CD1c-positive myeloid dendritic cell (primary cell): ENCODE measurements around the gene SERTAD4.
"Not testable (repeated sequence)": the region's sequence is repeated elsewhere in the genome, so short reads cannot be mapped to it uniquely, and the experiment has no call there.

Experiments used
- DNase-seq: peaks from one replicate; pipeline ENCODE4 v3.0.0-alpha.2; 2016; ENCODE audit errors: extremely low spot score

The SERTAD4 gene

DNA sequence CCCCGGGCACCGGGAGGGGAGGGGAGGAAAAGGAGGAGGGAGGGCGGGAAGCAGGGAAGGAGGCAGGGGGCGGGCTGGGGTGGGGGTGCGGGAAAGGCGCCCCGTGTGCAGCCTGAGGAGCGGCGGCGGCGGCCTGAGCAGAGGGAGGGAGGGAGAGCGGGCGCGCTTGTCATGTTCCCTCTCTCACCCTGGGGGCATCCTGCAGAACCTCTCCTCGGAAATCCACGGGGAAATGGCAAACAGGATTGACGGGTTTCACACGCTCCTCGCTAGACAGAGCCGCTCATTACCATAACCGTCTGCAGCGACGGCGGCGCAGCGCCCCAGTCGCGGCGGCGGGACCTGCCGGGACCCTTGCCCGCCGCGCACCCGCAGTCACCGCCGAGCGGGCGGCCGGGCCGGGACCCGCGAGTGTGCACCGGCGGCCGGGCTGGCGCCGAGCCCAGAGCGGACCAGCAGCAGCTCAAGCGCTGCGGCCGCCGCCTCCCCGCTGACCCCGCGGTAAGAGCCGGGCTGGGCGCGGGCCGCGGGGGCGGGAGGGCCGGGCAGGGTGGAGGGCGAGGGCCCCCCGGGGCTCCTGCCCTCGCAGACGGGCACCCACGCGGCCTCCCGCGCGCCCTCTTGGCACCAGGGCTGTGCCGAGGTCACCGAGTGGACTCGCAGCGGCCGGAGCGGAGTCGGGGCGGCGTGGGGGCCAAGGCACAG lies at the start of gene SERTAD4:
SERTAD4 (plus strand) TSS at position 286 of the 705 bp plus-strand sequence. CDS start 5,165 bp downstream, outside the sequence.
- DNase-seq, result no peak

DNA sequence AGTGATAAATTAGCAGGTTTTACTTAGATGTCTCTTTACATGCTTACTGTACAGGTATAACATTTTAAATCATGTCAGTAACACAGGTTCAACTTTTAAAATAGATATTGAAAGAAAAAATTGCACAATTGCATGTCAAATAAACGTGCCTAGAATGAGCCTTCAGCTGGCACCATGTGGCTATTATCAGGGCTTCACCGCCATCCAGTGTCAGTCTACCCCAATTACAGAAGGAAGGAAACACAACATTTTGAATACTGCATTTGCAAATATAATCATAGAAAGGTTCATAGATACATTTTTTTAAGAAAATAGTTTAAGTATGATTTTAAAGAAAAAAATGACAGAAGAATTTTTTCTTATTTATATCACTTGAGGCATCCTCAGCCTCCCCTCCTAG lies 47.5 kb upstream of the SERTAD4 start:
- no peak for DNase-seq

DNA sequence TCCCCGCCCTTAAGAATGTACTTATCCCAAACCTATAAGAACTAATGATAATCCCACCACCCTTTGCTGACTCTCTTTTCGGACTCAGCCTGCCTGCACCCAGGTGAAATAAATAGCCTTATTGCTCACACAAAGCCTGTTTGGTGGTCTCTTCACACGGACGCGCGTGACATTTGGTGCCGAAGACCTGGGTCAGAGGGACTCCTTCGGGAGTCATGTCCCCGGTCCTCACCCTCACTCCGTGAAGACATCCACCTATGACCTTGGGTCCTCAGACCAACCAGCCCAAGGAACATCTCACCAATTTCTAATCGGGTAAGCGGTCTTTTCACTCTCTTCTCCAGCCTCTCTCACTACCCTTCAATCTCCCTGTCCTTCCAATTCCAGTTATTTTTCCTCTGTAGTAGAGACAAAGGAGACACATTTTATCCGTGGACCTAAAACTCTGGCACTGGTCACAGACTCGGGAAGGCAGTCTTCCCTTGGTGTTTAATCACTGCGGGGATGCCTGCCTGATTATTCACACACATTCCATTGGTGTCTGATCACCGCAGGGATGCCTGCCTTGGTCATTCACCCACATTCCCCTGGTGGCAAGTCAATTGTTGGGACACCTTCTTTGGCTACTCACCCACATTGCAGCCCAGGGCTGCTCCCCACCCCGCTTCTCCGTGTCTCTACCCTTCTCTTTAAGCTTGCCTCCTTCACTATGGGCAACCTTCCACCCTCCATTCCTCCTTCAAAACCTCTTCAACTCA lies 44.6 kb upstream of the SERTAD4 start:
- DNase-seq, result not testable (repeated sequence)

DNA sequence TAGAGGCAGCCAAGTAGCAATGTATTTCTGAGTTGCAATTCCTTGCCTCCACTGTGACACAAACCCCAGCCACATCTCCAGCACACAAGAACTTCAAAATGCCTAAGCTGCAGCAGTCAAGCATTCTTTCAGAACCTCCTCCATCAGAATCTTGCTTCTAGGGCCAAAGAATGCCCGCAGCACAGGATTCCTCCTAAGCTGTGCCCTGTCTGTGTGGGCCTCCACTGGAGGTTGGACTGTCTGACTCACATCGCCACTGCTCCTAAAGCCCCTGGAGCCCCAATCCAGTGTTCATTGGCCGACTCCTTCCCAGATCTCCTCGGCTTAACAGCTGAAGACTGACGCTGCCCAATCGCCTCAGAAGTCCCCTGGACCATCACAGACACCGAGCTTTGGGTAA lies 43.2 kb upstream of the SERTAD4 start:
- DNase-seq, result no peak

DNA sequence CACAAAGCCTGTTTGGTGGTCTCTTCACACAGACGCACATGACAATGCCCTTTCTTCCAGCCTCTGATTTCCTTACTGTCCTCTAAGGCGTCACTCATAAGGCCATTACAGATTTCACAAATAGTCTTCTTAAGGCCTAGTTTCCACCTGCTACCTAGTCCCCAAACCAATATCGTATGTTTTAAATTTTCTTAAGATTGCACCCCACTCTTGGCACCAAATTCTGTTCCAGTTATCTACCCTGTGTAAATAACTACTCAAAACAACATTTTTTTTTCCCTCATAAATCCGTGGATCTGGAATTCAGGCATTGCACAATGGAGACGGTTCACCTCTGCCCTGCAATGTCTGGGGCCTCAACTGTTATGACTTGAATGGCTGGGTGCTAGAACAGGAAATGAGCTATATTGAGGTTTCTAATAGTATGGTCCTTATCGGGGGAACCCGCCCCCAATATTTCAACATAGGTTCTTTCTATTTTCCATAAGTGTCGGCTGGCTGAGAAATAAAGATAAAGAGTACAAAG lies 36.9 kb upstream of the SERTAD4 start:
- no peak for DNase-seq

- not testable (repeated sequence) for DNase-seq
These were observed 36.3 kb upstream of the SERTAD4 start for GRCh38 chr1:210196266-210196665.

DNA sequence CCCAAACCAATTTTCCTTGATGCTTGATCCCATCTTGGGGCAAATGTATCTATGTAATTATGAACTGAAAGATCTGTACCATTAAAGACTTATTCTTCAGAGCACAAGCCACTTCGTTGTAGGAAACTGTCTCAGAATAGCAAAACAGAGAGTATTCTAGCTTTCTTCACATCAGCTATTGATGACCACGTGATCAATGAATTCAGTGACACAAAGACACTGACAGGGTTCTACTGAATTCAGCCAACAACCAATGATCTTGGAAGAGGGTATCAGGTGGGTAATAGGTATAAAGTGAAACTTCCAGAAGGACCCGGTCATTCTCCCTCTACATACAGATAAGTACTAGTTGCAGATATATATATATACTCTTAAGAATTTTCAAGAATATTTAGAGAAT lies 33.8 kb upstream of the SERTAD4 start:
- no peak for DNase-seq

DNA sequence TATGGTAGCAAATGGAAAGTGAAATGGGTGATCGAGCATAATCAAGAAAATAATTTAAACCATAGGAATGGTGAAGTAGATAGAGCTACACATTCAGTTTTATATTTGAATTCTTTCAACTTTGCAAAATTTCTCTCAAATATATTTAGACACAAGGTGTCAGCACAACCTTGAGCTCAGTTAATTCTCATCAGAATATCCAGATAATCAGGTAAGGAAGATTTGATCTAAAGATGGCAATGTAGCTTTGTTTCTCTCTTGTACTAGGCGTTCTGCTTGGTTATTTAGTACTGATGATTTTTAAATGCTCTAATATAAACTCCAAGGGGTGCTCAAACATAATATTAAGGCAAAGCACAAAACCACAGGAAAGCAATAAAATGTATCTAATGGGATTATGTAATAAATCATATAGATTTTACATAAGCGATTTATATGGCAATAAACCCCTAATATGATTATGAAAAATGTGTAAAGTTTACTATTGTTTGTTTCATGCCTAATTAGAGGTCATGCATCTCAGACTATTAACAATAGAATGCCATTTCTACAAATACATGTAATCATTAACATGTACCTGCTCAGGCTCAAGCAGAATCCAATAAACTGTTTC lies 32.4 kb upstream of the SERTAD4 start:
- DNase-seq, result no peak

GRCh38 chr1:210201681-210202080 lies 30.9 kb upstream of the SERTAD4 start:
- no peak for DNase-seq

DNA sequence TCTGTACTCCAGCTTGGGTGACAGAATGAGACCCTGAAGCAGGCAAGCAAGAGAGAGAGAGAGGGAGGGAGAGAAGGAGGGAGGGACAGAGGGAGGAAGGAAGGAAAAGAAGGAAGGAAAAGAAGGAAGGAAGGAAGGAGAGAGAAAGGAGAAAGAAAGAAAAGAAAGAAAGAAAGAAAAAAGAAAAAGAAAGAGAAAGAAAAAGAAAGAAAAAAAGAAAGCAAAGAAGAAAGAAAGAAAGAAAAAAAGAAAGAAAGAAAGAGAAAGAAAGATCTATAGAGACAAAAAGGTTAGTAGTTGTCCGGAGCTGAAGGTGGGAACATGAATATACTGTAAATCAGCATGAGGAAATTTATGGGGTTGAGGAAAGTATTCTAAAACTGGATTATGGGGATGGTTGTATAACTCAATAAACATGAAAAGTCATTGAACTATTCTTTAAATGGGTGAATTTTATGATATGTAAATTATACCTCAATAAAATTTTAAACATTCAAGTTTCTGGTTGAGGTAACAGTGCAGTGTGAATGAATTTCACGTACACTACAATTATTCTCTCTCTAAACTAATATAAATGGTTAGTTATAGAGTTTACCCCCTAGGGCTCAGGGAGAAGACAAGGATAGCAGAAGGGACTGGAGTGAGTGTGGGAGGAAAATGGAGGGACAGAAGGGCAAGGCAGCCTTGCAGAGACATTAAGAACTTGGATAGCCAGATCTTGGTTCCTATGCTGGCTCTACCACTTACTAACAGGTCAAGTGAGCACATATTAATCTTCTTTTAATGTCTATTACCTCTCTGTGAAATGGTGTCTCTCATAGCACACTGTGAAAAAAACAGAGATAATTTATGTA lies 24.8 kb upstream of the SERTAD4 start:
- no peak for DNase-seq

DNA sequence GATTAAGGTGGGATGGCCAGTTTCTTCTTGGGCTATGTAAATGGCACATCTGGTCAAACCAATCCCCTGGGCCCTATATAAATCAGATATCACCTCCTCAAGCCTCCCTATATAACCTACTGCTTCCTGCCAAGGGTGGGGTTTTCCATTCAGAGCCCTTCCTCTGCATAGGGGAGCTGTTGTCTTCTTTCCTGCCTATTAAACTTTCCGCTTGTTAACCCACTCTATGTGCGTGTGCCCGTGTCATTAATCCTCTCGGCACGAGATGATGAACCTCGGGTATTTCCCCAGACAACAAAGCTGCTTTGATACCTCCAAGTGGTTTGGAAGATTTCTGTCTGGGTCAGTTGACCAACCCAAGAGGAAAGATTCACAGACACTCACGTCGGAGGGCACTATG lies 19.3 kb upstream of the SERTAD4 start:
- DNase-seq, result no peak

DNA sequence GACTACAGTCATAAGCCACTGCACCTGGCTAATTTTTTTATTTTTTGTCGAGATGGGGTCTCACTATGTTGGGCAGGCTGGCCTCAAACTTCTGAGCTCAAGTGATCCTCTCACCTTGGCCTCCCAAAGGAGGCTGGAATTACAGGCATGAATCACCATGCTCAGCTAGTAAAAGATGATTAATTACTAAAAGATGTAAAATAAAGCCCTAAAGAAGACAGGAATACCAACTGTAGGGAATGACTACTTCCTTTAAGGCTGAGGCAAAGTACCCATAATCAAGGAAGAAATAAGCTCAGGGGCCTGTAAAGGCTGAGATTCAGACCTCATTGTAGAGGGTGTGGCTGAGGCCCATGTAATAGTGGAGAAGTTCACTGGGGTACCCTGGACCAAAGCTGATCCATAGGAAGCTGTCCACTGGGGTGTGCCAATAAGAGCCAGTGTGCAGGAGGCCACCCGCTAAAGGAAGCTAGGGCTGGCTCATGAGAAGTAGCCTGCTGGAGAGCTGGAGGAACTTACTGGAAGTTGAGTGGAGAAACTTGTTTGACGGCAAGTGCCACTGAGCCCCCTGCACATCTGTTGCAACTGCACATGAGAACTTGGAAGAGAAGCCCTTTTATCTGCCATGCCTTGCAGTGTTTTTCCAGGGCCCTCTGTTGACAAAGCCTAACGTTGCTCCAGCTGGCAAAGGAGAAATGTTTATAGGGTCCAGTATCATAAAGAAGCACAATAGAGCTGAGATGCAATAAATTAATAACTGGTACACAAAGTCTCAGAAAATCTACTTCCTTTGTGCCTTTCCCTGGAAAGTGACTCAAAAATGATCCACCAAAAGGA lies 17.8 kb upstream of the SERTAD4 start:
- no peak for DNase-seq

DNA sequence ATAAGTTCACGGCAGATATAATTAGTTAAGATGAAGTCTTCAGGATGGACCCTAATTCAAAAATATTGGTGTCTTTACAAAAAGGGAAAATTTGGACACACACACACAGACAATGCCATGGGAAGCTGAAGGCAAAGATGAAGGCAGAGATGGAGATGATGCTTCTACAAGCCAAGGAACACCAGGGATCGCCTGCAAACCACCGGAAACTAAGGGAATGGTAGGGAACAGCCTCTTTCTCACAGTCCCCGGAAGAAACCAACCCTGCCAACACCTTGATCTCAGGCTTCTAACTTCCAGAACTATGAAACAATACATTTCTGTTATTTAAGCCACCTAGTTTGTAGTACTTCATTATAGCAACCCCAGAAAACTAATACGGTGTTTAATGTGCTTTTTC lies 15.1 kb upstream of the SERTAD4 start:
- DNase-seq, result no peak

DNA sequence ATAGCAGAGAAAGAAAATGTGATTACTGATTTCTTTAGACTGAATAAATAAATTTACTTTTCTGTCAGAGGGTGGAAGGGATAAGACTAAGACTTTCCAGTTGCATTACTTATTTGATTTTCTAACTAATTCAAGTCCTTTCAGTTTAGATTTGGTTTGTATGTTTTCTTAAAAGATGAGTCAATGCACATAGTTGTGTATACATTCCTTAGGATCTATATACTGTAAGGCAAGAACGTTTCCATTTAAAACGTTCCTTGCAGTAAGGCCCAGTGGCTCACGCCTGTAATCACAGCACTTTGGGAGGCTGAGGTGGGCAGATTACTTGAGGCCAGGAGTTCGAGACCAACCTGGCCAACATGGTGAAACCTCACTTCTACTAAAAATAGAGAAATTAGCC lies 14.5 kb upstream of the SERTAD4 start:
- no peak for DNase-seq

- no peak for DNase-seq
These were observed 10.1 kb upstream of the SERTAD4 start for GRCh38 chr1:210222340-210223006.

DNA sequence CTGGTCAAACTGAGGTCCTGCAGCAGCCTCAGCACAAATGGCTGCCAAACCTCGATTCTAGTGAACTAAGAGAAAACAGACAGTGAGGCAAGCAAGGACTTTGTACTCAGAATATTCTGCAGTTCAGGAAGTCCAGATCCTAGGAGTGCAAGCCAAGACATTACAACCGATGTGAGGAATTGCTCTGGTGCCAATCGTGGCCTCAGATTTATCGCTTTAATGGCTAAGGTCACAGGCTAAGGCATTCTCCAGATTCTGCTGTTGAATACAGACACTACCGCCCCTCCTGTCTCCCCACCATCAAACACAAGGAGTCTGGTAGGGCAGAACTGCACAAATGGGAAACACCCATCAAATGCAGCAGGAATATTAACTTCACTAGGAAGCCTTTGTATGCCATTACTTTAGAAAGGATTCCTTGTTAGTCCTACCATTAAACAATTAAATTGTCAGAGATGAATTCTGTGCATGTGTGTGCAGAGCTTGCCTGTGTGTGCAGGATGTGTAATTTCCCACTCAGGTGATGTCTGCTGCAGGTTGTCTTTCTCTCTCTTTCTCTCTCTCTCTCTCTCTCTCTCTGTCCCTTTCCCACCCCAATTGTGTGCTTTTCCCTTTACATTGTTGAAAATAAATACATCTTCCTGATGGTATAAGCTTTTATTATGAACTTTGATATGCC lies 9.2 kb upstream of the SERTAD4 start:
- DNase-seq, result no peak

DNA sequence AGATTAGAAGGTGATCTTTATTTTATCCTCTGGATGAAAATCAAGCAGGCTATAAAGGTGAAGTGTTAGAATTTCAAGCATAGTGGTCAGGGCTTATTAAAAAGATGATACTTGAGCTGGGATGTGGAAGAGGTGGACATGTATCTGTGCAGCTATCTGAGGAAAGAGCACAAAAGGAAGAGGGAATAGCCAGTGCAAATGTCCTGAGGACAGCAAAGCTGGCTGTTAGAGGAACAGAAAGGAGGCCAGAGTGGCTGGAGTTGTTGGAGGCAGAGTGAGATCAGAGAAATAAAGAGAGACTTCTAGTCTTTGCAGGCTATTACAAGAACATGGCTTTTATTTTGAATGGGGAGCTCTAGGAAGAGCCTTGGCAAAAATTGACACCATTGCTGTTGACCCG lies 4.4 kb upstream of the SERTAD4 start:
- no peak for DNase-seq

DNA sequence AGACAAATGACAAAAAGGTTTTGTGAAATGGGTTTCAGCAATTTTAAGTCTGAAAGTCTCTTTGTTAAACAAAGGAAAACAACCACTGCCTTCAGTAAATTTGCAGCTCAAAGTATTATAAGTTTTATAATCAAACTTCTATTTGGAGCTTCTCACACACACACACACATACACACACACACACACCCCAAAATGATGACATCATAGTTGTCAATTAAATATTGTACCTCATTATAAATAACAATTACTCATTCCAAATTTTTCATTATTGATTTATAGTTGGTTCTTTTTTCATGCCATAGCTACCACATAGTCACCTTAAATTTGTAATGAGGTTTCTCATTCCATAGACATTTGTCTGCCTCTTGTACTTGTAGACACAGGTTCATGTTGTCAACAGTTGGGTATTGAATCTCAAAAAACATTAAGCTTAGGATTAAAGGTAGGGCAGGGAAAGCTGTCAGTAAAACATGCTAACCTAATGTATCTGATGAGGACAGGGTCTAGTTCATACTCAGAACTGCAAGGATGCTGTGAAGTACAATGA lies 2.4 kb upstream of the SERTAD4 start:
- DNase-seq, result no peak

- DNase-seq, result no peak
These were observed 618 bp upstream of the SERTAD4 start for GRCh38 chr1:210231846-210232510.
